A549 (cell line): ENCODE data around the gene QKI.

Experiments
- CEBPB ChIP-seq, 2 experiments: fragments of >200 bp in 1 of 2; sonication (Bioruptor Twin) in 1 of 2; formaldehyde crosslinking in 1 of 2; IDR thresholded peaks; 2 replicates each; pipeline ENCODE4 v1.6.1; 2012 to 2016
- EP300 ChIP-seq, 2 experiments: fragments of >200 bp; sonication (Bioruptor Twin); formaldehyde crosslinking; IDR thresholded peaks; 2 replicates in 1 of 2; 3 replicates in 1 of 2; pipeline ENCODE4 v1.6.1; 2016 to 2017
- MYC ChIP-seq: IDR thresholded peaks from 2 replicates; pipeline ENCODE4 v1.6.1; 2012; ENCODE audit warnings: mild to moderate bottlenecking, inconsistent platforms, low read length, improper control_type of control experiment, borderline replicate concordance
- REST ChIP-seq: fragments of 200-600 bp; sonication (generic); IDR thresholded peaks from 2 replicates; pipeline ENCODE4 v1.6.1; 2016; ENCODE audit warnings: antibody characterized with exemption, mild to moderate bottlenecking, moderate library complexity
- TF ChIP-seq, protein P1 (sequence below): IDR thresholded peaks from 2 replicates; pipeline ENCODE4 v1.6.1; 2012
- TF ChIP-seq, protein P2 (sequence below): fragments of >200 bp; sonication (Bioruptor Twin); formaldehyde crosslinking; IDR thresholded peaks from 3 replicates; pipeline ENCODE4 v1.5.1; 2016

GRCh38 chr6:163369141-163369540, 45.4 kb upstream of the QKI start:
- no peak for TF ChIP-seq CEBPB (IDR thresholded peaks at IDR 0.05)
- TF ChIP-seq, protein P1, sequence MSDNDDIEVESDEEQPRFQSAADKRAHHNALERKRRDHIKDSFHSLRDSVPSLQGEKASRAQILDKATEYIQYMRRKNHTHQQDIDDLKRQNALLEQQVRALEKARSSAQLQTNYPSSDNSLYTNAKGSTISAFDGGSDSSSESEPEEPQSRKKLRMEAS: no peak
- no peak for TF ChIP-seq REST
- TF ChIP-seq EP300 (IDR thresholded peaks at IDR 0.05): no peak
- TF ChIP-seq, protein P2, sequence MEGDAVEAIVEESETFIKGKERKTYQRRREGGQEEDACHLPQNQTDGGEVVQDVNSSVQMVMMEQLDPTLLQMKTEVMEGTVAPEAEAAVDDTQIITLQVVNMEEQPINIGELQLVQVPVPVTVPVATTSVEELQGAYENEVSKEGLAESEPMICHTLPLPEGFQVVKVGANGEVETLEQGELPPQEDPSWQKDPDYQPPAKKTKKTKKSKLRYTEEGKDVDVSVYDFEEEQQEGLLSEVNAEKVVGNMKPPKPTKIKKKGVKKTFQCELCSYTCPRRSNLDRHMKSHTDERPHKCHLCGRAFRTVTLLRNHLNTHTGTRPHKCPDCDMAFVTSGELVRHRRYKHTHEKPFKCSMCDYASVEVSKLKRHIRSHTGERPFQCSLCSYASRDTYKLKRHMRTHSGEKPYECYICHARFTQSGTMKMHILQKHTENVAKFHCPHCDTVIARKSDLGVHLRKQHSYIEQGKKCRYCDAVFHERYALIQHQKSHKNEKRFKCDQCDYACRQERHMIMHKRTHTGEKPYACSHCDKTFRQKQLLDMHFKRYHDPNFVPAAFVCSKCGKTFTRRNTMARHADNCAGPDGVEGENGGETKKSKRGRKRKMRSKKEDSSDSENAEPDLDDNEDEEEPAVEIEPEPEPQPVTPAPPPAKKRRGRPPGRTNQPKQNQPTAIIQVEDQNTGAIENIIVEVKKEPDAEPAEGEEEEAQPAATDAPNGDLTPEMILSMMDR: no peak
- no peak for TF ChIP-seq MYC
